GM12878 (cell line): Measurements from ENCODE around the gene PSENEN. TPM values are rescaled to one million over a fixed set of nuclear protein-coding genes. Genes with fewer than 3 reads are reported as not detected.

ENCODE experiments used
- BACH1 ChIP-seq: fragments of 450-650 bp; IDR thresholded peaks from 2 replicates; pipeline ENCODE4 v1.6.1; 2017; ENCODE audit warnings: mild to moderate bottlenecking, borderline replicate concordance
- CBX3 ChIP-seq: fragments of 200-600 bp; sonication (generic); IDR thresholded peaks from 2 replicates; pipeline ENCODE4 v1.6.1; 2016; ENCODE audit warnings: low read depth, borderline replicate concordance
- CEBPZ ChIP-seq: fragments of 150-350 bp; IDR thresholded peaks from 2 replicates; pipeline ENCODE4 v1.6.1; 2016; ENCODE audit warnings: low read depth, low read length
- EED ChIP-seq: sonication (generic); IDR thresholded peaks from 2 replicates; pipeline ENCODE4 v1.6.1; 2016; ENCODE audit warnings: antibody characterized with exemption, low read depth
- HCFC1 ChIP-seq: fragments of 150-350 bp; IDR thresholded peaks from 2 replicates; pipeline ENCODE4 v1.6.1; 2014; ENCODE audit warnings: low read length
- HDAC6 ChIP-seq: fragments of 200-600 bp; sonication (generic); IDR thresholded peaks from one replicate; pipeline ENCODE4 v1.8.0; 2017; ENCODE audit warnings: antibody characterized with exemption; ENCODE audit not compliant: unreplicated experiment
- MTA2 ChIP-seq: fragments of 450-650 bp; IDR thresholded peaks from 2 replicates; pipeline ENCODE4 v1.6.1; 2016; ENCODE audit warnings: low read depth, mild to moderate bottlenecking, moderate library complexity
- NRF1 ChIP-seq: conservative IDR thresholded peaks from 2 replicates; pipeline ENCODE4 v1.6.1; 2011; ENCODE audit warnings: mild to moderate bottlenecking, low read depth, low read length, improper control_type of control experiment
- PAX8 ChIP-seq: fragments of 450-650 bp; IDR thresholded peaks from 2 replicates; pipeline ENCODE4 v1.6.1; 2017; ENCODE audit warnings: mild to moderate bottlenecking, moderate library complexity
- POU2F2 ChIP-seq: IDR thresholded peaks from 3 replicates; pipeline ENCODE4 v1.6.1; 2011; ENCODE audit warnings: low read depth, mild to moderate bottlenecking, low read length, borderline replicate concordance
- RAD21 ChIP-seq: IDR thresholded peaks from 2 replicates; pipeline ENCODE4 v1.6.1; 2011; ENCODE audit warnings: mild to moderate bottlenecking, low read depth, low read length, moderate library complexity; ENCODE audit not compliant: insufficient read depth
- RBBP5 ChIP-seq: fragments of 200-600 bp; sonication (generic); conservative IDR thresholded peaks from 2 replicates; pipeline ENCODE4 v1.6.1; 2016
- RCOR1 ChIP-seq: conservative IDR thresholded peaks from 2 replicates; pipeline ENCODE4 v1.6.1; 2012; ENCODE audit warnings: low read depth, low read length, improper control_type of control experiment
- RFX5 ChIP-seq: IDR thresholded peaks from 2 replicates; pipeline ENCODE4 v1.6.1; 2011; ENCODE audit warnings: low read depth, low read length, improper control_type of control experiment
- SIX5 ChIP-seq: IDR thresholded peaks from 2 replicates; pipeline ENCODE4 v1.6.1; 2011; ENCODE audit warnings: mild to moderate bottlenecking, low read depth, low read length, moderate library complexity; ENCODE audit not compliant: severe bottlenecking
- STAT1 ChIP-seq: fragments of 450-650 bp; conservative IDR thresholded peaks from 2 replicates; pipeline ENCODE4 v1.6.1; 2014; ENCODE audit warnings: antibody characterized with exemption, mild to moderate bottlenecking
- STAT3 ChIP-seq: IDR thresholded peaks from 2 replicates; pipeline ENCODE4 v1.6.1; 2011; ENCODE audit warnings: low read depth, low read length, improper control_type of control experiment
- SUZ12 ChIP-seq: fragments of 200-600 bp; sonication (generic); IDR thresholded peaks from one replicate; pipeline ENCODE4 v1.6.1; 2018; ENCODE audit warnings: antibody characterized with exemption, mild to moderate bottlenecking; ENCODE audit not compliant: unreplicated experiment
- TCF3 ChIP-seq: IDR thresholded peaks from 2 replicates; pipeline ENCODE4 v1.6.1; 2012; ENCODE audit warnings: low read depth, mild to moderate bottlenecking, low read length, borderline replicate concordance; ENCODE audit not compliant: insufficient read depth
- YY1 ChIP-seq: IDR thresholded peaks from 2 replicates; pipeline ENCODE4 v1.6.1; 2011; ENCODE audit warnings: low read depth, mild to moderate bottlenecking, low read length
- polyA plus RNA-seq, 11 experiments: library from polyadenylated mRNA; depleted of rRNA in 4 of 11; unstranded in 6 of 11; stranded (reverse) in 5 of 11; fragments of >200 nt; fragmentation: Nextera tagmentation in 4 of 11; fragmentation: Illumina TruSeq in 1 of 11; extraction: Ambion mirVana in 4 of 11; extraction: Trizol in 1 of 11; gene quantifications; 1 replicate in 1 of 11; 2 replicates in 10 of 11; pipeline versions ENCODE4 v1.2.1 to v1.2.3, GENCODE V29; 2011 to 2016; ENCODE audit warnings: inconsistent platforms in 2 of 11, missing spikeins in 2 of 11, low read depth in 1 of 11
- total RNA-seq, 4 experiments: library from RNA; depleted of rRNA in 3 of 4; stranded (reverse); fragments of >200 nt in 3 of 4; fragmentation: Illumina TruSeq in 1 of 4; extraction: Trizol in 1 of 4; gene quantifications; 2 replicates each; pipeline versions ENCODE4 v1.2.1 to v1.2.3, GENCODE V29; 2013 to 2021
- TF ChIP-seq, protein P1 (sequence below): fragments of 450-650 bp; IDR thresholded peaks from 2 replicates; pipeline ENCODE4 v1.6.1; 2016; ENCODE audit warnings: mild to moderate bottlenecking, moderate library complexity, borderline replicate concordance

The PSENEN gene
- total and polyA plus RNA-seq, 10 of the 15 experiments (the other 5 are each of a cell fraction or from before 2014, with no cell fraction given): 14.4 to 178 (median 43.5) TPM

- TF ChIP-seq, protein P1, sequence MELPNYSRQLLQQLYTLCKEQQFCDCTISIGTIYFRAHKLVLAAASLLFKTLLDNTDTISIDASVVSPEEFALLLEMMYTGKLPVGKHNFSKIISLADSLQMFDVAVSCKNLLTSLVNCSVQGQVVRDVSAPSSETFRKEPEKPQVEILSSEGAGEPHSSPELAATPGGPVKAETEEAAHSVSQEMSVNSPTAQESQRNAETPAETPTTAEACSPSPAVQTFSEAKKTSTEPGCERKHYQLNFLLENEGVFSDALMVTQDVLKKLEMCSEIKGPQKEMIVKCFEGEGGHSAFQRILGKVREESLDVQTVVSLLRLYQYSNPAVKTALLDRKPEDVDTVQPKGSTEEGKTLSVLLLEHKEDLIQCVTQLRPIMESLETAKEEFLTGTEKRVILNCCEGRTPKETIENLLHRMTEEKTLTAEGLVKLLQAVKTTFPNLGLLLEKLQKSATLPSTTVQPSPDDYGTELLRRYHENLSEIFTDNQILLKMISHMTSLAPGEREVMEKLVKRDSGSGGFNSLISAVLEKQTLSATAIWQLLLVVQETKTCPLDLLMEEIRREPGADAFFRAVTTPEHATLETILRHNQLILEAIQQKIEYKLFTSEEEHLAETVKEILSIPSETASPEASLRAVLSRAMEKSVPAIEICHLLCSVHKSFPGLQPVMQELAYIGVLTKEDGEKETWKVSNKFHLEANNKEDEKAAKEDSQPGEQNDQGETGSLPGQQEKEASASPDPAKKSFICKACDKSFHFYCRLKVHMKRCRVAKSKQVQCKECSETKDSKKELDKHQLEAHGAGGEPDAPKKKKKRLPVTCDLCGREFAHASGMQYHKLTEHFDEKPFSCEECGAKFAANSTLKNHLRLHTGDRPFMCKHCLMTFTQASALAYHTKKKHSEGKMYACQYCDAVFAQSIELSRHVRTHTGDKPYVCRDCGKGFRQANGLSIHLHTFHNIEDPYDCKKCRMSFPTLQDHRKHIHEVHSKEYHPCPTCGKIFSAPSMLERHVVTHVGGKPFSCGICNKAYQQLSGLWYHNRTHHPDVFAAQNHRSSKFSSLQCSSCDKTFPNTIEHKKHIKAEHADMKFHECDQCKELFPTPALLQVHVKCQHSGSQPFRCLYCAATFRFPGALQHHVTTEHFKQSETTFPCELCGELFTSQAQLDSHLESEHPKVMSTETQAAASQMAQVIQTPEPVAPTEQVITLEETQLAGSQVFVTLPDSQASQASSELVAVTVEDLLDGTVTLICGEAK: peak; percentile 83
- TF ChIP-seq POU2F2 (0 out of 3 replicates have a peak, but pooled peaks have one; percentile 17), RBBP5 (no peak), CBX3 (no peak), TCF3 (no peak), EED (0 out of 2 replicates have a peak, but pooled peaks have one; percentile 41), YY1 (peak; percentile 93), PAX8 (no peak), NRF1 (peak; percentile 30; the same call in 1 of the 2 replicates), RAD21 (no peak), RCOR1 (0 out of 2 replicates have a peak, but pooled peaks have one; percentile 44), STAT3 (no peak), STAT1 (0 out of 2 replicates have a peak, but pooled peaks have one; percentile 76), SIX5 (peak; percentile 84), SUZ12 (no peak), HCFC1 (peak; percentile 86), RFX5 (no peak), HDAC6 (no peak), BACH1 (peak; percentile 54; the same call in 1 of the 2 replicates), MTA2 (0 out of 2 replicates have a peak, but pooled peaks have one; percentile 15), CEBPZ (peak; percentile 94)
Measured at GRCh38 chr19:35757749-35758608, 12.5 kb downstream of the PSENEN start, which contains the start of gene PROSER3 (continued).
